Trophoblast cell (in vitro differentiated cells and primary cell): ENCODE results near the gene GOLGA6L26.
"Not testable (repeated sequence)": the region's sequence is repeated elsewhere in the genome, so short reads cannot be mapped to it uniquely, and the experiment has no call there.

Source experiments
- DNase-seq, 2 donors: peaks; one replicate each; pipeline ENCODE4 v3.0.0-alpha.2; 2016
- H2AFZ ChIP-seq: 2 replicates; pipeline ENCODE4 v1.6.1; 2013; ENCODE audit warnings: low read length, moderate library complexity, mild to moderate bottlenecking; ENCODE audit not compliant: insufficient read depth, poor library complexity
- H2AK5ac ChIP-seq: 2 replicates; pipeline ENCODE4 v1.6.1; 2013; ENCODE audit warnings: mild to moderate bottlenecking, low read length
- H2BK120ac ChIP-seq: 2 replicates; pipeline ENCODE4 v1.6.1; 2013; ENCODE audit warnings: low read length, mild to moderate bottlenecking, moderate library complexity; ENCODE audit not compliant: insufficient read depth, poor library complexity
- H2BK12ac ChIP-seq: 2 replicates; pipeline ENCODE4 v1.6.1; 2013; ENCODE audit warnings: mild to moderate bottlenecking, low read length, moderate library complexity
- H2BK5ac ChIP-seq: 2 replicates; pipeline ENCODE4 v1.6.1; 2013; ENCODE audit warnings: low read length, low read depth, moderate library complexity, mild to moderate bottlenecking; ENCODE audit not compliant: poor library complexity
- H3K14ac ChIP-seq: 2 replicates; pipeline ENCODE4 v1.6.1; 2013; ENCODE audit warnings: mild to moderate bottlenecking, low read length
- H3K18ac ChIP-seq: 2 replicates; pipeline ENCODE4 v1.6.1; 2013; ENCODE audit warnings: mild to moderate bottlenecking, low read length
- H3K23ac ChIP-seq: 2 replicates; pipeline ENCODE4 v1.6.1; 2013; ENCODE audit warnings: low read length
- H3K27ac ChIP-seq: 2 replicates; pipeline ENCODE4 v1.5.1; 2013; ENCODE audit warnings: low read depth, mild to moderate bottlenecking, inconsistent platforms, low read length, moderate library complexity
- H3K27me3 ChIP-seq: 2 replicates; pipeline ENCODE4 v1.6.1; 2013; ENCODE audit warnings: inconsistent platforms, mild to moderate bottlenecking, low read length, moderate library complexity; ENCODE audit not compliant: insufficient read depth
- H3K36me3 ChIP-seq, 2 experiments: 1 replicate in 1 of 2; 2 replicates in 1 of 2; pipeline ENCODE4 v1.6.1; 2013; ENCODE audit warnings: low read length in 2 of 2, mild to moderate bottlenecking in 2 of 2, moderate library complexity in 1 of 2; ENCODE audit not compliant: insufficient read depth in 2 of 2, control insufficient read depth in 1 of 2
- H3K4ac ChIP-seq: 2 replicates; pipeline ENCODE4 v1.6.1; 2013; ENCODE audit warnings: low read depth, mild to moderate bottlenecking, low read length, moderate library complexity
- H3K4me1 ChIP-seq, 2 experiments: 1 replicate in 1 of 2; 2 replicates in 1 of 2; pipeline ENCODE4 v1.6.1; 2013; ENCODE audit warnings: low read length in 2 of 2, mild to moderate bottlenecking in 2 of 2, moderate library complexity in 1 of 2; ENCODE audit not compliant: insufficient read depth in 2 of 2, control insufficient read depth in 1 of 2
- H3K4me2 ChIP-seq: 2 replicates; pipeline ENCODE4 v1.6.1; 2013; ENCODE audit warnings: inconsistent platforms, mild to moderate bottlenecking, low read length, moderate library complexity
- H3K4me3 ChIP-seq: 2 replicates; pipeline ENCODE4 v1.5.1; 2013; ENCODE audit warnings: mild to moderate bottlenecking, low read depth, low read length, inconsistent platforms
- H3K79me1 ChIP-seq: one replicate; pipeline ENCODE4 v1.6.1; 2013; ENCODE audit warnings: low read length
- H3K79me2 ChIP-seq: 2 replicates; pipeline ENCODE4 v1.6.1; 2013; ENCODE audit warnings: low read length, mild to moderate bottlenecking; ENCODE audit not compliant: control insufficient read depth, insufficient read depth, poor library complexity
- H3K9ac ChIP-seq: 2 replicates; pipeline ENCODE4 v1.6.1; 2013; ENCODE audit warnings: mild to moderate bottlenecking, low read length
- H3K9me3 ChIP-seq: 2 replicates; pipeline ENCODE4 v1.6.1; 2013; ENCODE audit warnings: low read depth, mild to moderate bottlenecking, control low read depth, inconsistent platforms, low read length; ENCODE audit not compliant: insufficient read depth
- H4K12ac ChIP-seq: 2 replicates; pipeline ENCODE4 v1.6.1; 2013; ENCODE audit warnings: low read depth, mild to moderate bottlenecking, low read length, moderate library complexity
- H4K8ac ChIP-seq: 2 replicates; pipeline ENCODE4 v1.6.1; 2013; ENCODE audit warnings: low read depth, mild to moderate bottlenecking, low read length, moderate library complexity
- H4K91ac ChIP-seq: one replicate; pipeline ENCODE4 v1.6.1; 2013; ENCODE audit warnings: low read depth, mild to moderate bottlenecking, low read length, moderate library complexity
- WGBS: extraction: QIAGEN DNeasy Blood & Tissue Kit; methylation state at CpG from one replicate; pipeline ENCODE4 v1.1.7; 2013; ENCODE audit warnings: missing lambda C conversion rate; ENCODE audit not compliant: insufficient read length, insufficient coverage; ENCODE audit errors: extremely low coverage; 5-methylcytosine and 5-hydroxymethylcytosine counted together

The GOLGA6L26 gene

DNA sequence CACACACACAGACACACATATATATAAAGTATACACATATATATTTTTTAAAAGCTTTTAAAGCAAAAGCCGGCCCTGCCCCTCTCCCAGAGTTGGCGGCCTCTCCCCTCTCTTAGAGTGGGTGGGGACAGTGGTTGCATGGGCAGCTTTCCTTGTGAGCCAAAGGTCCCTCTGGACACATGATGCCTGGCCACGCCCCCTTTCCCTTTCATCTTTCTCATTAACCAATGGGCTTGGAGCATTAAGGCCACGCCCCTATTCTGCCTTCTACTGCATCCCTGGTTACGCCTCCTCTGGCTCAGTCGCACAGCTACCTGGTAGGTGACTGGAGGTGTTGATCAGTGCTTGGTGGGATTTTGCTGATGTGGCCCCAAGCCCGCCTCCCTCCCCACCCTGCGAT, 20.5 kb upstream of the GOLGA6L26 start, which contains the start of gene GOLGA8S:
Gene GOLGA8S, plus strand, starts transcription at position 301 of the 400 bp plus-strand sequence. Its CDS starts 62 bp downstream, at position 363.
- not testable (repeated sequence) for H3K23ac ChIP-seq, H3K14ac ChIP-seq, H3K4me3 ChIP-seq, H4K8ac ChIP-seq, H3K4me1 ChIP-seq, H2BK5ac ChIP-seq, H3K18ac ChIP-seq, H4K12ac ChIP-seq, H2BK120ac ChIP-seq, H3K79me1 ChIP-seq, H3K27ac ChIP-seq, H3K4ac ChIP-seq, H2AK5ac ChIP-seq, H3K4me2 ChIP-seq, H3K9ac ChIP-seq, H4K91ac ChIP-seq, H3K79me2 ChIP-seq, H3K36me3 ChIP-seq, DNase-seq, H2AFZ ChIP-seq, H3K27me3 ChIP-seq, H2BK12ac ChIP-seq, H3K9me3 ChIP-seq
- WGBS: no CpG with 5 or more reads among the region's 8 CpGs

DNA sequence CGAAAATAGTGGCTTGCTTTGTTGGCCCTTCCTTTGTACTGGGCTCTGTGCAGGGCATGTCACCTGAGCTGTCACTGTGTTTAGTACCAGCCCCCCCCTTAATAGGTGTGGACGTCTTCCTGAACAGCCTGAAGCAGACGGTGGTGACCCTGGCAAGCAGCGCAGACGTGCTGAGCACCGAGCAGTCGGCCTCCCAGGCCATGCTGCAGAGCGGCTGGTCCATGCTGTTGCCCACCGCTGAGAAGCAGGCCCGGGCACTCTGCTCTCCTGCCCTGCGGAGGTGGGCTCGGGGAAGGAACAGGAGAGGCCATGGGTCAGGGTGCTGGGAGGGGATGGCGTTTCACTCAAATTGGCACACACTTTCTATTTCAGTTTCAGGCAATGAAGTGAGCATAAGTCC, 22.8 kb downstream of the GOLGA6L26 start:
- not testable (repeated sequence) for H2BK120ac ChIP-seq, H3K4ac ChIP-seq, H2BK12ac ChIP-seq, H3K4me1 ChIP-seq, H3K18ac ChIP-seq, H3K9ac ChIP-seq, H4K12ac ChIP-seq, H3K14ac ChIP-seq, H3K79me1 ChIP-seq, H2BK5ac ChIP-seq, H3K79me2 ChIP-seq, DNase-seq, H4K91ac ChIP-seq, H3K23ac ChIP-seq, H2AFZ ChIP-seq, H3K4me2 ChIP-seq, H3K4me3 ChIP-seq, H3K27ac ChIP-seq, H4K8ac ChIP-seq, H2AK5ac ChIP-seq, H3K27me3 ChIP-seq, H3K9me3 ChIP-seq
- WGBS: no CpG with 5 or more reads among the region's 13 CpGs
- peaks cover 22 to 23% of the 10 kb centered on the region in 2 experiments for H3K36me3 ChIP-seq

DNA sequence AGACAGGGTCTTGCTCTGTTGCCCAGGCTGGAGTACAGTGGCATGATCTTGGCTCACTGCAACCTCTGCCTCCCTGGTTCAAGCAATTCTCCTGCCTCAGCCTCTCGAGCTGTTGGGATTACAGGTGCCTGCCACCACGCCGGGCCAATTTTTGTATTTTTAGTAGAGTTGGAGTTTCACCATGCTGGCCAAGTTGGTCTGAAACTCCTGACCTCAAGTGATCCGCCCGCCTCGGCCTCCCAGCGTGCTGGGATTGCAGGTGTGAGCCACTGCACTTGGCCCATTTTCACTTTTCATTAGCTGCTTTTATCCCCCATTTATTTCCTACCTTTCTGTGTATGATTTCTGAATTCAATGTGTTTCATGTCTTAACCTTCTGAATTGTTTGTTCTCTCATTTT, 28.1 kb downstream of the GOLGA6L26 start:
- not testable (repeated sequence) for H4K12ac ChIP-seq, H3K79me2 ChIP-seq, H3K18ac ChIP-seq, H2BK120ac ChIP-seq, H3K23ac ChIP-seq, H3K9me3 ChIP-seq, H3K4me2 ChIP-seq, H2BK12ac ChIP-seq, H2AFZ ChIP-seq, H4K8ac ChIP-seq, H3K27ac ChIP-seq, H3K4me3 ChIP-seq, H3K14ac ChIP-seq, DNase-seq, H3K27me3 ChIP-seq, H3K4ac ChIP-seq, H2BK5ac ChIP-seq, H2AK5ac ChIP-seq, H4K91ac ChIP-seq, H3K4me1 ChIP-seq, H3K9ac ChIP-seq, H3K79me1 ChIP-seq
- no CpG with 5 or more reads among the region's 7 CpGs for WGBS
- peaks cover 16% of the 10 kb centered on the region in 2 experiments for H3K36me3 ChIP-seq

DNA sequence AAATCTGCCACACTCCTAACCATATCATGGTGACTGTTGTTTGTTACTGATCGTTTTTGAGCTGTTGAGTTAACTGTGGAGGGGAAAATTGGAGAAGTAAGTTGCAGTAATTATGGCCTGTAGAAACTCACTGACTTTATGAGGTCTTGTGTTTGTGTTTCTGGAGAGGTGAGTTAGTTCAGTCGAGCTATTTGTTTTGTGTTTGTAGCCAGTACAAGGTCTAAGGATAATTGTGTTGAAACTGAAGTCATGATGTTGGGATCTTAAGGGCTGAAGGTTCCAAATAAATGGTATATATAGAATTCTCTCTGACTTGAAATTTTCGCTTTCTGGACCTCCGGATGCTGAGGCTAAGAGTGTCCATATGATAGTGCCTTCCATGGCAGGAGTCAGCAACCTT, 29.2 kb downstream of the GOLGA6L26 start:
- not testable (repeated sequence) for H3K9me3 ChIP-seq, H3K27me3 ChIP-seq, H3K18ac ChIP-seq

More for the DNA sequence above, 29.2 kb downstream of the GOLGA6L26 start:
- not testable (repeated sequence) for H2BK120ac ChIP-seq, H3K9ac ChIP-seq, H4K91ac ChIP-seq, H3K23ac ChIP-seq, H3K79me1 ChIP-seq, H3K27ac ChIP-seq, H2AFZ ChIP-seq, H3K4ac ChIP-seq, H3K36me3 ChIP-seq, H4K12ac ChIP-seq, H2BK12ac ChIP-seq, H4K8ac ChIP-seq, H3K4me1 ChIP-seq, H2AK5ac ChIP-seq, H2BK5ac ChIP-seq, H3K14ac ChIP-seq, H3K4me3 ChIP-seq, H3K4me2 ChIP-seq, H3K79me2 ChIP-seq, DNase-seq
- no CpG with 5 or more reads among the region's 4 CpGs for WGBS
